ENCODE data around the gene IRF2. TPM values are rescaled to one million over a fixed set of nuclear protein-coding genes. Genes with fewer than 3 reads are reported as not detected.
"Not testable (repeated sequence)": the region's sequence is repeated elsewhere in the genome, so short reads cannot be mapped to it uniquely, and the experiment has no call there.

IRF2 gene
- total and polyA plus RNA-seq, 5 donors = 16.8 to 39.3 (median 28.3) TPM

DNA sequence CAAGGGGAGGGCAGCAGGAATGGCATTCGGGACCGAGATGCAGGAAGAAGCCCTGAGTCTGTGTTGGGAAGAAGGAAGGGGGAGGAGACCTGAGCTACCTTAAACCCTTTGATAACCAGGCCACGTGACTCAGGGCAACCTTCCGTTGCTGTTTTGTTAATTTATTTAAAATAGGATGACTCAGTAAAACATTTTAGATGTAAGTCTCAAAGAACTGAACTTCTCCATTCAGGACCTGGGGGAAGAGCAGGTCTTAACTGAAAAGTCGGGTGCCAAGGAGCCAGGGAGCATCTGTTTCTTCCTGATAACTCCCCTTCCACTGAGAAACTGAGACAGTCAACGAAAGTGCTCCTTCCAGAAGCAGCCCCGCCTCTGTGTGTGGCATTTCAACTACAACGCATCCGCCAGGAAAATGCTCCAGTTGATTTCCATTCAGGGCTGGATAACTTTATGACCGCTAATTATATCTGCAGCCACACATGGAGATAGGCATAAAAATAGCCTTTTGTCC is 88.0 kb downstream of the IRF2 start:
- intact Hi-C loops (cut with DNase I) = loop anchor here in 2 of 4 donors (5.0 to 10.0 kb wide), 5 partner anchors 39 to 151 kb away; partner anchors contain the start of gene IRF2 (in 1 of the 2)
- Histone ChIP-seq H3K4me1 (ENCODE audit: control insufficient read depth, insufficient read depth, low read length) (peaks cover 40% of the 10 kb centered on the region), H3K9me3 (ENCODE audit: control insufficient read depth, low read length) (no peaks in the 10 kb centered on the region), H3K27me3 (ENCODE audit: control insufficient read depth, insufficient read depth) (no peaks in the 10 kb centered on the region), H3K27ac (ENCODE audit: low read length) (peak overlapping the region; percentile 91), H3K4me3 (ENCODE audit: low read length) (no peak overlapping the region)
- ATAC-seq (peak; percentile 42 to 54), DNase-seq (no peak)
- 44% methylated on average over 10 of the region's 10 CpGs for WGBS

DNA sequence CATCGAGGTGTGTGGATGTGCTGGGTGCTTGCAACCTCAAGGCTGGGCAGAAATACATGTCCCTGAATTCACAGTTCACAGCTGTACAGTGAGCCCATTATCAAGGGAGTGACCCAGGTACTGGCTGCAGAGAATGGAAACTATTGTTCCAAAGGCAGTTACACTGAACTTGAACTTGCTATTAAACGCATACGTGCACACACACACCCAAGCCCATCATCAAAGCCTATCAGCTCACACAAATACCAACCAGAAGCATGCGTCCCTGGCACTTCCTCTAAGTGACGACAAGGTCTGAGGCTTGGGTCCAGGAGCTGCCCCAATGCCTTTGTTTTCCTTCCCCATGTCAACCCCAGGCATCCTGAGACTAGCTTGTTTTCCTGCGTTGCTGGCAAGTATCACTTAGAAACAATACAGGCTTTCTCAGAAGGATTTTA is 88.6 kb downstream of the IRF2 start:
- intact Hi-C loops (cut with DNase I) = loop anchor here in 2 of 4 donors (5.0 to 10.0 kb wide), 5 partner anchors 38 to 152 kb away; partner anchors contain the start of gene IRF2 (in 1 of the 2)
- H3K9me3 ChIP-seq (ENCODE audit: control insufficient read depth, low read length) = no peaks in the 10 kb centered on the region
- H3K27me3 ChIP-seq (ENCODE audit: control insufficient read depth, insufficient read depth) = no peaks in the 10 kb centered on the region
- H3K27ac ChIP-seq (ENCODE audit: low read length) = peak overlapping the region; percentile 91
- H3K4me3 ChIP-seq (ENCODE audit: low read length) = no peak overlapping the region
- peaks cover 39% of the 10 kb centered on the region for H3K4me1 ChIP-seq (ENCODE audit: control insufficient read depth, insufficient read depth, low read length)
- ATAC-seq (peak; percentile 77 to 83), DNase-seq (peak in 2 of 3 donors; percentile 53 to 78)
- 45% methylated on average over 6 of the region's 6 CpGs for WGBS

DNA sequence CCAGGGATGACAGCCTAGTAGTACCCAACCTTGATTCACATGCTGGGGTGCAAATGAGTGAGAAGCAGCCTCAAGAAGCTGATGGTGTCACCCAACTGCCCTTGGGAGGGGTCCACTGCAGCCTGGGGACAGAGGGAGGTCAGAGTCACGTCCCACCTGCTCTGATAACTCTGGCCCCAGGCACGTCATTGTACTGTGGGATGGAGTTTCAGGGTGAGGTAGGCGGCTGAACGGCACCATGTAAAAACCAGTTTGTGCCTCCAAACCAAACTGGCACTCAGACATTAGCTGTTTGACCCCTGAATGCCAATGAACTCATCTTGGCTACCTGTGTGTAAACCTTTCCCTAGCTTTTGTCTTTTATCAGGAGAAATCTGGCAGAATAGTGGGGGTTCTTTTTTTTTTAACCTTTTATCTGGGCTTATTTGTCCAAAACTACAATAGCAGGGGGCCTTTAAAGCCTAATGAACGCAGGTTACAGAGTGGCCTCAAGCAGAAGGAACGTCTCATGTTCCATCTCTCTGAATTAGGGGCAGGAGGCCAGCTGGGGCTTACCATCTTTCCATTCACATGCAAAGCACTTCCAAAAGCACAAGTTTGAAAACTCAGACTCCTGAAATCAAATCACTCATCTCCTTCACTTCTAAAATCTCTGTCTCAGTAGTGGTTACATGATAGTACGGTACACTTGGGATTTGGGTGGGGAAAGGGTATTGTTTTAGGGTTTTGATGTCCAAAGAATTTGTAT is 89.4 kb downstream of the IRF2 start:
- no peak overlapping the region for H3K4me3 ChIP-seq (ENCODE audit: low read length)
- intact Hi-C loops (cut with DNase I) = loop anchor here in 3 of 4 donors (5.0 to 10.0 kb wide), 5 partner anchors 38 to 152 kb away; partner anchors contain the start of gene IRF2 (in 1 of the 3)
- peaks cover 38% of the 10 kb centered on the region for H3K4me1 ChIP-seq (ENCODE audit: control insufficient read depth, insufficient read depth, low read length)
- ATAC-seq = no peak
- no peaks in the 10 kb centered on the region for H3K9me3 ChIP-seq (ENCODE audit: control insufficient read depth, low read length)
- WGBS = 68% methylated on average over 7 of the region's 7 CpGs
- DNase-seq = no peak
- H3K27me3 ChIP-seq (ENCODE audit: control insufficient read depth, insufficient read depth) = no peaks in the 10 kb centered on the region
- peak overlapping the region; percentile 54 for H3K27ac ChIP-seq (ENCODE audit: low read length)

DNA sequence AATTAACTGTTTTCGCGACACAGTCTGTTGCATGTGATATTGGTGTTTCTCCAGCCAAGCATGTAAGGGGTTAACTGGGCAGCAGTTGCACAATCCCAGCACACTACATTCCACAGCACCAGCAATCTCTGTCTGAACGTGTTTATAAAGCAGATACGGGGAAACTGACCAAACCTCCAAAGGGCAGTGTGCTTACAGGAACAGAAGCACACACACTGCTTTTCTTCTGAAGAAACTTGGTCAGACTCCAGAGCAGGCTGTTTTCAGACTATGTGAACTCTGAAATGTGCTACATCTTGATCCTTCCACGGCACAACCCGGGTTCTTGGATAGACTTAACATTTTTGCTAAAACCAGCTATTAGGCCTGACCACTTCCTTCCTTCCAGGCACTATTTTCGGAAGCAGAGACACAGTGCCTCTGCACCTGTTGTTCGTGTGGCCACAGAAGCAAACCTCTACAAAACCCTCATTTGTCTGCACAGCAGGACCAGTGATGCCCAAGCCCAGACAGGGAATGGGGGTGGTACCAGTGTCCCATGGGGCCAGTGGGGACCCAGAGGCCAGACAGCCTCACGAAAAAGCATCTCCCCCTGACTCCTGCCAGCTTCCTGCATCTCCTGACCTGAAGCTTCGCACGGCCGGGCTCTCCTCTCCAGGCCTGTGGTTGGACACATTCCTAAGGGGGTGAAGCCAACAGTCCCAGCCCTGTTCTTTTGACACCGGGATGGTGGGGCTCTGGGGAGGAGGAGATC is 90.1 kb downstream of the IRF2 start:
- DNase-seq (peak in 2 of 3 donors; percentile 46 to 70), ATAC-seq (peak; percentile 83 to 84)
- Histone ChIP-seq H3K27ac (ENCODE audit: low read length) (peak overlapping the region; percentile 54), H3K4me3 (ENCODE audit: low read length) (peak overlapping the region; percentile 30), H3K27me3 (ENCODE audit: control insufficient read depth, insufficient read depth) (no peaks in the 10 kb centered on the region), H3K9me3 (ENCODE audit: control insufficient read depth, low read length) (no peaks in the 10 kb centered on the region), H3K4me1 (ENCODE audit: control insufficient read depth, insufficient read depth, low read length) (peaks cover 37% of the 10 kb centered on the region)
- intact Hi-C loops (cut with DNase I) = loop anchor here in 2 of 4 donors (5.0 to 10.0 kb wide), 3 partner anchors 37 to 151 kb away; no protein-coding TSS in a partner anchor
- WGBS = 9% methylated on average over 13 of the region's 13 CpGs

GRCh38 chr4:184383497-184384055 is 90.8 kb downstream of the IRF2 start:
- Histone ChIP-seq H3K4me1 (ENCODE audit: control insufficient read depth, insufficient read depth, low read length) (peaks cover 35% of the 10 kb centered on the region), H3K27ac (ENCODE audit: low read length) (peak overlapping the region; percentile 13), H3K4me3 (ENCODE audit: low read length) (peak overlapping the region; percentile 30), H3K27me3 (ENCODE audit: control insufficient read depth, insufficient read depth) (no peaks in the 10 kb centered on the region), H3K9me3 (ENCODE audit: control insufficient read depth, low read length) (no peaks in the 10 kb centered on the region)
- intact Hi-C loops (cut with DNase I) = loop anchor here in 2 of 4 donors (5.0 to 10.0 kb wide), 3 partner anchors 36 to 151 kb away; no protein-coding TSS in a partner anchor
- peak; percentile 30 to 49 for ATAC-seq
- peak in 2 of 3 donors; percentile 62 to 65 for DNase-seq
- WGBS = 11% methylated on average over 8 of the region's 8 CpGs

DNA sequence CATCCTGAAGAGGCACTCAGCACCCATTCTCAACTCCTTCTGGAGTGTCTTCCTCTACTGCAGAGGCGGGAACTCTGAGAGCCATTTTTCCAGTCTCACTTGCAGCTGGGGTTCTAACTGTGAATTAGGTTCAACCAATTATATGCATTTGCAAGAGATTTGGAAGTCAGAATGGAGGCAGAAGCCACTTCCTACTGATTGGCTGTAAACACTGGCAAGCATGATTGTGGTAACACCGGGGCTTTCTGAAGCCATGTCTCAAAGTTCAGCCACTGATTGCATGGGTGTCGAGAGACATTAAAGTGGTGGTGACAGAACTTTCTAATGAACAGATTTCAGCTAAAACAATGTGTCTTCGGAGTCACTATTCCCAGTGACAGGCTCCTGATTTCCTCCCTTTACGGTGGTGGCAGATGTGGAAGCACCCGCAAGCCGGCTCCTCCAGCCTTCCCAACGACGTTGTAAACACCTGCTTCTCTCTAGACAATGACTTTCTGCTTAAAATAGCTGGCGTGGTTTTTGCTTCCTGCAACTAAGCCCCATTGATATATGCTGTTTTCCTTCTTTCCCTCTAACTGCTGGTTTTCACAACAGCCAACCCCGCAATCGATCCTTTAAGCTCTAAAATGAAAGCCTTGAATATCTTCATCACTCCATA is 92.0 kb downstream of the IRF2 start:
- peaks cover 33% of the 10 kb centered on the region for H3K4me1 ChIP-seq (ENCODE audit: control insufficient read depth, insufficient read depth, low read length)
- no peaks in the 10 kb centered on the region for H3K9me3 ChIP-seq (ENCODE audit: control insufficient read depth, low read length)
- ATAC-seq (no peak), DNase-seq (no peak)
- H3K27ac ChIP-seq (ENCODE audit: low read length) = no peak overlapping the region
- no peak overlapping the region for H3K4me3 ChIP-seq (ENCODE audit: low read length)
- 29% methylated on average over 12 of the region's 12 CpGs for WGBS
- intact Hi-C loops (cut with DNase I) = loop anchor here in 2 of 4 donors (5.0 to 10.0 kb wide), 3 partner anchors 35 to 152 kb away; no protein-coding TSS in a partner anchor
- H3K27me3 ChIP-seq (ENCODE audit: control insufficient read depth, insufficient read depth) = no peaks in the 10 kb centered on the region

- Histone ChIP-seq H3K4me3 (ENCODE audit: low read length) (no peak overlapping the region), H3K4me1 (ENCODE audit: control insufficient read depth, insufficient read depth, low read length) (peaks cover 20% of the 10 kb centered on the region), H3K27ac (ENCODE audit: low read length) (no peak overlapping the region), H3K9me3 (ENCODE audit: control insufficient read depth, low read length) (no peaks in the 10 kb centered on the region), H3K27me3 (ENCODE audit: control insufficient read depth, insufficient read depth) (no peaks in the 10 kb centered on the region)
- intact Hi-C loops (cut with DNase I) = loop anchor here in 2 of 4 donors (5.0 to 10.0 kb wide), 3 partner anchors 33 to 154 kb away; no protein-coding TSS in a partner anchor
- WGBS = 68% methylated on average over 4 of the region's 4 CpGs
- DNase-seq (no peak), ATAC-seq (no peak)
Observed at GRCh38 chr4:184380707-184381106, 93.6 kb downstream of the IRF2 start.

DNA sequence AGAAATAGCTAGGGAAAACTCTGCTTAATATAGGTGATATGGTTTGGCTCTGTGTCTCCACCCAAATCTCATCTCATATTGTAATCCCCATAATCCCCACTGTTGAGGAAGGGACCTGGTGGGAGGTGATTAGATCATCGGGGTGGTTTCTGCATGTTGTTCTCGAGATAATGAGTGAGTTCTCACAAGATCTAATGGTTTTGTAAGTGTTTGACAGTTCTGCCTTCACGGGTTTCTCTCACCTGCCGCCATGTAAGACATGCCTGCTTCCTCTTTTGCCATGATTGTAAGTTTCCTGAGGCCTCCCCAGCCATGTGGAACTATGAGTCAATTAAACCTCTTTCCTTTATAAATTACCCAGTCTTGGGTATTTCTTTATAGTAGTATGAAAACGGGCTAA is 94.1 kb downstream of the IRF2 start:
- not testable (repeated sequence) for H3K27me3 ChIP-seq (ENCODE audit: control insufficient read depth, insufficient read depth); H3K9me3 ChIP-seq (ENCODE audit: control insufficient read depth, low read length); H3K4me3 ChIP-seq (ENCODE audit: low read length); H3K27ac ChIP-seq (ENCODE audit: low read length); DNase-seq; ATAC-seq
- intact Hi-C loops (cut with DNase I) = loop anchor here in 2 of 4 donors (5.0 to 10.0 kb wide), 3 partner anchors 33 to 155 kb away; no protein-coding TSS in a partner anchor
- WGBS = 92% methylated on average over 5 of the region's 5 CpGs
- H3K4me1 ChIP-seq (ENCODE audit: control insufficient read depth, insufficient read depth, low read length) = peaks cover 17% of the 10 kb centered on the region

GRCh38 chr4:184376923-184377322 is 97.4 kb downstream of the IRF2 start:
- no peak for DNase-seq
- no peak overlapping the region for H3K27ac ChIP-seq (ENCODE audit: low read length)
- no peak overlapping the region for H3K4me3 ChIP-seq (ENCODE audit: low read length)
- peaks cover 2% of the 10 kb centered on the region for H3K4me1 ChIP-seq (ENCODE audit: control insufficient read depth, insufficient read depth, low read length)
- WGBS = 94% methylated on average over 1 of the region's 1 CpG
- no peak for ATAC-seq
- no peaks in the 10 kb centered on the region for H3K27me3 ChIP-seq (ENCODE audit: control insufficient read depth, insufficient read depth)
- intact Hi-C loops (cut with DNase I) = no loop called here
- no peaks in the 10 kb centered on the region for H3K9me3 ChIP-seq (ENCODE audit: control insufficient read depth, low read length)
